Gastroesophageal sphincter (tissue), 4 donors: Measurements from ENCODE around the gene VDAC1. TPM values are rescaled to one million over a fixed set of nuclear protein-coding genes. Genes with fewer than 3 reads are reported as not detected.

Source experiments
- ATAC-seq: fragments of 150-250 bp; one replicate; pipeline ENCODE4 v1.9.1; 2016; ENCODE audit warnings: mild to moderate bottlenecking, moderate library complexity
- H3K27ac ChIP-seq, 4 donors: fragments of 200-600 bp; sonication (generic) in 3 of 4; 1 replicate in 3 of 4; 2 replicates in 1 of 4; pipeline ENCODE4 v1.5.1; 2016 to 2019
- H3K27me3 ChIP-seq: fragments of 200-600 bp; sonication (generic); one replicate; pipeline ENCODE4 v1.5.1; 2019
- H3K36me3 ChIP-seq, 2 donors: fragments of 200-600 bp; sonication (generic); one replicate each; pipeline ENCODE4 v1.5.1; 2019; ENCODE audit warnings: control low read depth in 1 of 2
- H3K4me1 ChIP-seq, 3 donors: fragments of 200-600 bp; sonication (generic); 1 replicate in 2 of 3; 2 replicates in 1 of 3; pipeline ENCODE4 v1.5.1; 2016 to 2019; ENCODE audit warnings: control low read depth in 2 of 3
- H3K4me3 ChIP-seq, 2 donors: fragments of 200-600 bp; sonication (generic); one replicate each; pipeline ENCODE4 v1.5.1; 2019; ENCODE audit warnings: mild to moderate bottlenecking in 1 of 2, moderate library complexity in 1 of 2
- H3K9me3 ChIP-seq, 3 donors: fragments of 200-600 bp; sonication (generic); one replicate each; pipeline ENCODE4 v1.5.1; 2017 to 2019; ENCODE audit warnings: control low read depth in 2 of 3
- EP300 ChIP-seq: sonication (generic); formaldehyde crosslinking; IDR thresholded peaks from one replicate; pipeline ENCODE4 v1.6.1; 2017; ENCODE audit warnings: antibody characterized with exemption, mild to moderate bottlenecking
- POLR2A ChIP-seq, 2 donors: fragments of 450-650 bp; IDR thresholded peaks; one replicate each; pipeline ENCODE4 v1.6.1; 2017; ENCODE audit warnings: antibody characterized with exemption in 2 of 2, mild to moderate bottlenecking in 2 of 2, moderate library complexity in 1 of 2
- POLR2AphosphoS5 ChIP-seq: sonication (generic); formaldehyde crosslinking; IDR thresholded peaks from one replicate; pipeline ENCODE4 v1.6.1; 2017; ENCODE audit warnings: antibody characterized with exemption
- WGBS, 2 donors: methylation state at CpG; one replicate each; pipeline ENCODE4 v1.1.5; 2018; ENCODE audit warnings: low coverage in 1 of 2; 5-methylcytosine and 5-hydroxymethylcytosine counted together
- total RNA-seq, 4 donors: library from RNA; depleted of rRNA; stranded (reverse); fragments of >200 nt; gene quantifications; one replicate each; pipeline ENCODE4 v1.1.0, GENCODE V29; 2016
- TF ChIP-seq, protein P1 (sequence below), 4 experiments: fragments of 200-600 bp in 2 of 4; fragments of 450-650 bp in 2 of 4; sonication (generic) in 1 of 4; IDR thresholded peaks; one replicate each; pipeline ENCODE4 v1.5.1; 2017 to 2019; ENCODE audit warnings: antibody characterized with exemption in 4 of 4, mild to moderate bottlenecking in 2 of 4, moderate library complexity in 2 of 4

Gene VDAC1
- total RNA-seq: 100 to 1,000 TPM; 112 to 157 (median 131) TPM

GRCh38 chr5:134004626-134005416 lies at the start of gene VDAC1:
TSS of gene VDAC1 (minus strand) at chr5:134004975. CDS start at chr5:133993012, 11,963 bp downstream.
- Histone ChIP-seq H3K36me3 (peaks cover 0 to 8% of the 10 kb centered on the region in 2 donors), H3K4me3 (peak within 1 kb of the TSS; percentile 78 to 98), H3K27ac (peak within 1 kb of the TSS; percentile 95 to 100 (median 99)), H3K4me1 (peaks cover 8 to 55% (median 33%) of the 10 kb centered on the region in 3 donors), H3K27me3 (no peaks in the 10 kb centered on the region), H3K9me3 (no peaks in the 10 kb centered on the region)
- peak; percentile 91 for ATAC-seq
- TF ChIP-seq POLR2AphosphoS5 (peak; percentile 73), POLR2A (IDR thresholded peaks at IDR 0.05) (peak; percentile 69 to 72), EP300 (peak; percentile 33)
- TF ChIP-seq, protein P1, sequence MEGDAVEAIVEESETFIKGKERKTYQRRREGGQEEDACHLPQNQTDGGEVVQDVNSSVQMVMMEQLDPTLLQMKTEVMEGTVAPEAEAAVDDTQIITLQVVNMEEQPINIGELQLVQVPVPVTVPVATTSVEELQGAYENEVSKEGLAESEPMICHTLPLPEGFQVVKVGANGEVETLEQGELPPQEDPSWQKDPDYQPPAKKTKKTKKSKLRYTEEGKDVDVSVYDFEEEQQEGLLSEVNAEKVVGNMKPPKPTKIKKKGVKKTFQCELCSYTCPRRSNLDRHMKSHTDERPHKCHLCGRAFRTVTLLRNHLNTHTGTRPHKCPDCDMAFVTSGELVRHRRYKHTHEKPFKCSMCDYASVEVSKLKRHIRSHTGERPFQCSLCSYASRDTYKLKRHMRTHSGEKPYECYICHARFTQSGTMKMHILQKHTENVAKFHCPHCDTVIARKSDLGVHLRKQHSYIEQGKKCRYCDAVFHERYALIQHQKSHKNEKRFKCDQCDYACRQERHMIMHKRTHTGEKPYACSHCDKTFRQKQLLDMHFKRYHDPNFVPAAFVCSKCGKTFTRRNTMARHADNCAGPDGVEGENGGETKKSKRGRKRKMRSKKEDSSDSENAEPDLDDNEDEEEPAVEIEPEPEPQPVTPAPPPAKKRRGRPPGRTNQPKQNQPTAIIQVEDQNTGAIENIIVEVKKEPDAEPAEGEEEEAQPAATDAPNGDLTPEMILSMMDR (IDR thresholded peaks at IDR 0.05): peak in 1 of 4 experiments; percentile 20
- no CpG with 5 or more reads among the region's 96 CpGs for WGBS, 2 donors

GRCh38 chr5:134053840-134054338 lies 49.1 kb upstream of the VDAC1 start:
- no peak overlapping the region for H3K4me3 ChIP-seq
- WGBS, 2 donors: 61 to 64% methylated on average over 4 to 5 of the region's 5 CpGs
- H3K4me1 ChIP-seq: no peaks in the 10 kb centered on the region
- H3K36me3 ChIP-seq: no peaks in the 10 kb centered on the region
- ATAC-seq: no peak
- peak overlapping the region in 1 of 4 donors; percentile 41 for H3K27ac ChIP-seq
- H3K27me3 ChIP-seq: peaks cover 13% of the 10 kb centered on the region
- no peak for TF ChIP-seq EP300
- TF ChIP-seq POLR2AphosphoS5: no peak
- TF ChIP-seq, protein P1 (IDR thresholded peaks at IDR 0.05): no peak
- TF ChIP-seq POLR2A (IDR thresholded peaks at IDR 0.05): no peak
- no peaks in the 10 kb centered on the region for H3K9me3 ChIP-seq

GRCh38 chr5:134053314-134053839 lies 48.6 kb upstream of the VDAC1 start:
- ATAC-seq: no peak
- no peaks in the 10 kb centered on the region for H3K4me1 ChIP-seq
- H3K9me3 ChIP-seq: no peaks in the 10 kb centered on the region
- WGBS, 2 donors: 79% methylated on average over 3 of the region's 8 CpGs; no CpG with 5 or more reads in 1 of the 2 donors
- no peaks in the 10 kb centered on the region for H3K36me3 ChIP-seq
- peaks cover 13% of the 10 kb centered on the region for H3K27me3 ChIP-seq
- H3K27ac ChIP-seq: peak overlapping the region in 1 of 4 donors; percentile 41
- TF ChIP-seq EP300: no peak
- no peak for TF ChIP-seq POLR2A (IDR thresholded peaks at IDR 0.05)
- no peak for TF ChIP-seq POLR2AphosphoS5
- TF ChIP-seq, protein P1 (IDR thresholded peaks at IDR 0.05): no peak
- H3K4me3 ChIP-seq: no peak overlapping the region

- WGBS, 2 donors: 72% methylated on average over 2 of the region's 2 CpGs; no CpG with 5 or more reads in 1 of the 2 donors
- Histone ChIP-seq H3K27me3 (peaks cover 13% of the 10 kb centered on the region), H3K27ac (no peak overlapping the region), H3K4me1 (no peaks in the 10 kb centered on the region), H3K36me3 (no peaks in the 10 kb centered on the region), H3K9me3 (no peaks in the 10 kb centered on the region), H3K4me3 (no peak overlapping the region)
- no peak for ATAC-seq
- no peak for TF ChIP-seq POLR2A (IDR thresholded peaks at IDR 0.05)
These were observed 46.5 kb upstream of the VDAC1 start for GRCh38 chr5:134051305-134051704.

DNA sequence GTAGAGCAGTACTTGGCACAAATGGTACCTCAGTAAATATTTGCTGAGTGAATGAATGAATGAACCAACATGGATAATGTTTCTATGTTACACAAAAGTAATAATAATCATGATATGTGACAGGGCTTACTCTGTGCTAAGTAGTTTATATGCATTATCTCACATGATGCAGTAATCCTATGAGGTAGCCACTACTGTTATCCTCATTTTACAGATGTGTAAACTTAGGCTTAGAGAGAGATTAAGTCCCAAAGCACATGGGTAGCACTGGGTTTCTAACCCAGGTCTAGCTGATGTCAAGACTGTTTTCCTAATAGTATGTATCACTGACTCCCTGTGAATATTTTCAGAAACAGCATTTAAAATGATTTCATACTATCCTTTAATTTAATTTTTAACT lies 44.1 kb upstream of the VDAC1 start:
- Histone ChIP-seq H3K36me3 (no peaks in the 10 kb centered on the region), H3K9me3 (no peaks in the 10 kb centered on the region), H3K4me1 (no peaks in the 10 kb centered on the region), H3K27me3 (peaks cover 13% of the 10 kb centered on the region), H3K4me3 (no peak overlapping the region), H3K27ac (no peak overlapping the region)
- TF ChIP-seq POLR2AphosphoS5 (no peak), EP300 (no peak), POLR2A (IDR thresholded peaks at IDR 0.05) (no peak)
- TF ChIP-seq, protein P1 (IDR thresholded peaks at IDR 0.05): no peak
- ATAC-seq: no peak
